ENCODE results near the gene CRHBP.

DNA sequence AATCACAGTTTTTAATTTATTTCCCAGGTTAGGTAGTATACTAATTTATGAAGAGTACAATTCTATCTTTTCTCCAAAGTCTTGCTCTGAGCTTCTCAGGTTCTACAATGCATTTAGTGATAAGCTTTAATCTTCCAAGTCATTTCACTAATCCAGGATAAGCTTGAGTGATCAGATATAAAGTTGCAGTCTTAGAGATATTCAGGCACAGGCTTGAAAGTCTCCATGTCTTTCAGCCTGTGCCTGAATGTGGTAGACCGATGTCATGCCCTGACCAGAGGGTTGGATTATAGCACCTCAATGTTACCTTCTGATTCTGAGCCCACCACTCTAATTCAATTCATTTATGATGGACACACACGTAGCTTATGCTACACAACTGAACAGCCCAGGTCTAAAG, 3.2 kb downstream of the CRHBP start:
- TF ChIP-seq PPARA (CRISPR knock-in tag; IDR thresholded peaks at IDR 0.05; ENCODE audit: borderline replicate concordance) (no peak), POU6F1 (CRISPR knock-in tag; IDR thresholded peaks at IDR 0.05; ENCODE audit: borderline replicate concordance, low read depth) (no peak), RARB (CRISPR knock-in tag; IDR thresholded peaks at IDR 0.05) (no peak), ZNF70 (CRISPR knock-in tag; IDR thresholded peaks at IDR 0.05) (no peak), ZNF565 (CRISPR knock-in tag; conservative IDR thresholded peaks at IDR 0.05; ENCODE audit: low read depth) (no peak), TCF4 (CRISPR knock-in tag; IDR thresholded peaks at IDR 0.05; ENCODE audit: borderline replicate concordance) (no peak), PATZ1 (CRISPR knock-in tag; IDR thresholded peaks at IDR 0.05; ENCODE audit: borderline replicate concordance) (no peak), ESRRG (CRISPR knock-in tag; IDR thresholded peaks at IDR 0.05) (no peak), CREB5 (CRISPR knock-in tag; IDR thresholded peaks at IDR 0.05; ENCODE audit: low read depth) (no peak), OSR1 (CRISPR knock-in tag; IDR thresholded peaks at IDR 0.05) (no peak)
- TF ChIP-seq, protein P1, sequence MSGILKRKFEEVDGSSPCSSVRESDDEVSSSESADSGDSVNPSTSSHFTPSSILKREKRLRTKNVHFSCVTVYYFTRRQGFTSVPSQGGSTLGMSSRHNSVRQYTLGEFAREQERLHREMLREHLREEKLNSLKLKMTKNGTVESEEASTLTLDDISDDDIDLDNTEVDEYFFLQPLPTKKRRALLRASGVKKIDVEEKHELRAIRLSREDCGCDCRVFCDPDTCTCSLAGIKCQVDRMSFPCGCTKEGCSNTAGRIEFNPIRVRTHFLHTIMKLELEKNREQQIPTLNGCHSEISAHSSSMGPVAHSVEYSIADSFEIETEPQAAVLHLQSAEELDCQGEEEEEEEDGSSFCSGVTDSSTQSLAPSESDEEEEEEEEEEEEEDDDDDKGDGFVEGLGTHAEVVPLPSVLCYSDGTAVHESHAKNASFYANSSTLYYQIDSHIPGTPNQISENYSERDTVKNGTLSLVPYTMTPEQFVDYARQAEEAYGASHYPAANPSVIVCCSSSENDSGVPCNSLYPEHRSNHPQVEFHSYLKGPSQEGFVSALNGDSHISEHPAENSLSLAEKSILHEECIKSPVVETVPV (CRISPR knock-in tag; IDR thresholded peaks at IDR 0.05): no peak

Data from SK-N-SH treated with all-trans-retinoic acid at 6 μM for 48 hours (cell line).